ENCODE data around the gene CHI3L1.

CHI3L1 gene

GRCh38 chr1:203133970-203134725, 52.4 kb downstream of the CHI3L1 start:
- no peak for DNase-seq (ENCODE audit: low read depth in 2 of 2)

- no peak for DNase-seq (ENCODE audit: low read depth in 2 of 2)
Measured at GRCh38 chr1:203131548-203132200, 54.8 kb downstream of the CHI3L1 start.

- no peak for DNase-seq (ENCODE audit: low read depth in 2 of 2)
Measured at GRCh38 chr1:203130358-203130985, 56.0 kb downstream of the CHI3L1 start.

GRCh38 chr1:203129501-203130231, 56.8 kb downstream of the CHI3L1 start:
- DNase-seq (ENCODE audit: low read depth in 2 of 2) = no peak

Measured in activated CD8-positive, alpha-beta memory T cell treated with anti-CD3 and anti-CD28 coated beads for 4 hours (primary cell).